ENCODE results near the gene EFNA2.
A peak's percentile ranks its signal among the peaks of the same experiment; 100 is the strongest.
"Not testable (repeated sequence)": the region's sequence is repeated elsewhere in the genome, so short reads cannot be mapped to it uniquely, and the experiment has no call there.

Gene EFNA2

GRCh38 chr19:1285737-1286360 lies at the start of gene EFNA2:
Gene EFNA2 (plus strand): TSS chr19:1285873. CDS start chr19:1286169, 296 bp downstream.
- no peak for DNase-seq

GRCh38 chr19:1236576-1236975 lies 49.1 kb upstream of the EFNA2 start:
- DNase-seq, result no peak

GRCh38 chr19:1237027-1237659 lies 48.5 kb upstream of the EFNA2 start:
- no peak for DNase-seq

GRCh38 chr19:1237754-1238368 lies 47.8 kb upstream of the EFNA2 start, which contains the start of gene CBARP:
Gene CBARP (minus strand): TSS chr19:1238005. CDS start chr19:1236100, 1,905 bp downstream.
- DNase-seq, result no peak

- DNase-seq, result no peak
These were observed 47.0 kb upstream of the EFNA2 start for GRCh38 chr19:1238369-1239303.

GRCh38 chr19:1239420-1239795 lies 46.3 kb upstream of the EFNA2 start:
- DNase-seq, result no peak

- DNase-seq, result peak; percentile 93
These were observed 45.6 kb upstream of the EFNA2 start for GRCh38 chr19:1239796-1240737.

GRCh38 chr19:1240925-1241324 lies 44.7 kb upstream of the EFNA2 start:
- no peak for DNase-seq

GRCh38 chr19:1241417-1242095 lies 44.1 kb upstream of the EFNA2 start, which contains the start of gene ATP5F1D:
Gene ATP5F1D (plus strand): TSS chr19:1241751. CDS start chr19:1241851, 100 bp downstream.
- peak; percentile 96 for DNase-seq

GRCh38 chr19:1243768-1244692 lies 41.6 kb upstream of the EFNA2 start:
- DNase-seq, result peak; percentile 92

- no peak for DNase-seq
These were observed 40.8 kb upstream of the EFNA2 start for GRCh38 chr19:1244693-1245451.

- no peak for DNase-seq
These were observed 40.0 kb upstream of the EFNA2 start for GRCh38 chr19:1245494-1246264.

GRCh38 chr19:1246265-1247087 lies 39.2 kb upstream of the EFNA2 start:
- DNase-seq, result not testable (repeated sequence)

- DNase-seq, result no peak
These were observed 37.9 kb upstream of the EFNA2 start for GRCh38 chr19:1247748-1248138.

- peak; percentile 67 for DNase-seq
These were observed 37.4 kb upstream of the EFNA2 start, which contains the start of gene MIDN for GRCh38 chr19:1248139-1248785. Gene MIDN (plus strand): TSS chr19:1248583. CDS start chr19:1250297, 1,714 bp downstream.

GRCh38 chr19:1248786-1249297 lies 36.8 kb upstream of the EFNA2 start:
- DNase-seq, result peak; percentile 78

Measured in activated gamma-delta T cell treated with Interleukin-2 at 50 U/mL for 16 hours (primary cell).